HL-60 (cell line): ENCODE measurements around the gene SH3BP5.

Experiments used
- POLR2AphosphoS5 ChIP-seq: IDR thresholded peaks from 2 replicates; pipeline ENCODE4 v1.6.1; 2012; ENCODE audit warnings: low read depth
- TF ChIP-seq, protein P1 (sequence below): IDR thresholded peaks from one replicate; pipeline ENCODE4 v1.5.1; 2011; ENCODE audit warnings: low read length, control low read depth, inconsistent platforms; ENCODE audit not compliant: insufficient read depth

DNA sequence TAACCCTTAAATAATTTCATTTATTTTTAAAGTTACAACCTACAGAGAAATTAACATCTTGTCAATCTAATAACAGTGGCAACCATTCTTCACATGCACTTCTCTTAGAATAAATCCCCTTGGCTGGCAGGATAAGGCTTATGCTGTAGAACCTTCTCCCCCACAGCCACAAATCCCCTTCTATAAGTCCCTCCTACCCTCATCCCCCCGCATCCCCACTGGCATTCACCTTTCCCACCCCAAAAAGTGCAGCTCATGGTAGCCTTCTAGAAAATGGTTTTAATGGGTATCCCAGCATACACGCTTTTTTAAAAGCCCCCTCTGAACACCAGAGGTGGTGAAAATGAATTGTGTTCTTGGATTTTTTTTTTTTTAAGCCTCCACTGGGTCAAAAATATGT lies 77.2 kb downstream of the SH3BP5 start:
- TF ChIP-seq, protein P1, sequence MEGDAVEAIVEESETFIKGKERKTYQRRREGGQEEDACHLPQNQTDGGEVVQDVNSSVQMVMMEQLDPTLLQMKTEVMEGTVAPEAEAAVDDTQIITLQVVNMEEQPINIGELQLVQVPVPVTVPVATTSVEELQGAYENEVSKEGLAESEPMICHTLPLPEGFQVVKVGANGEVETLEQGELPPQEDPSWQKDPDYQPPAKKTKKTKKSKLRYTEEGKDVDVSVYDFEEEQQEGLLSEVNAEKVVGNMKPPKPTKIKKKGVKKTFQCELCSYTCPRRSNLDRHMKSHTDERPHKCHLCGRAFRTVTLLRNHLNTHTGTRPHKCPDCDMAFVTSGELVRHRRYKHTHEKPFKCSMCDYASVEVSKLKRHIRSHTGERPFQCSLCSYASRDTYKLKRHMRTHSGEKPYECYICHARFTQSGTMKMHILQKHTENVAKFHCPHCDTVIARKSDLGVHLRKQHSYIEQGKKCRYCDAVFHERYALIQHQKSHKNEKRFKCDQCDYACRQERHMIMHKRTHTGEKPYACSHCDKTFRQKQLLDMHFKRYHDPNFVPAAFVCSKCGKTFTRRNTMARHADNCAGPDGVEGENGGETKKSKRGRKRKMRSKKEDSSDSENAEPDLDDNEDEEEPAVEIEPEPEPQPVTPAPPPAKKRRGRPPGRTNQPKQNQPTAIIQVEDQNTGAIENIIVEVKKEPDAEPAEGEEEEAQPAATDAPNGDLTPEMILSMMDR: no peak
- TF ChIP-seq POLR2AphosphoS5: no peak
